HG03060 (cell line): Measurements from ENCODE around the gene LRRTM1.

Source experiments
- ATAC-seq: cut with Tn5 transposase; IDR thresholded peaks from one replicate; pipeline ENCODE4 v1.9.1; 2021; ENCODE audit warnings: low read depth, moderate number of reproducible peaks; ENCODE audit not compliant: unreplicated experiment

Gene LRRTM1

GRCh38 chr2:80303909-80304837, at the start of gene LRRTM1:
Gene LRRTM1 (minus strand): TSS chr2:80304752. CDS start chr2:80303819, 933 bp downstream.
- ATAC-seq = no peak

GRCh38 chr2:80351231-80351630, 46.7 kb upstream of the LRRTM1 start:
- ATAC-seq = no peak

- ATAC-seq = no peak
These were observed 44.4 kb upstream of the LRRTM1 start for GRCh38 chr2:80348953-80349352.

- ATAC-seq = no peak
These were observed 43.5 kb upstream of the LRRTM1 start for GRCh38 chr2:80348078-80348477.

- no peak for ATAC-seq
These were observed 35.5 kb upstream of the LRRTM1 start for GRCh38 chr2:80340022-80340421.

GRCh38 chr2:80338794-80339193, 34.2 kb upstream of the LRRTM1 start:
- ATAC-seq = no peak

- no peak for ATAC-seq
These were observed 30.9 kb upstream of the LRRTM1 start for GRCh38 chr2:80335411-80335810.

GRCh38 chr2:80333886-80334285, 29.3 kb upstream of the LRRTM1 start:
- no peak for ATAC-seq

- ATAC-seq = no peak
These were observed 26.2 kb upstream of the LRRTM1 start for GRCh38 chr2:80330527-80331450.

GRCh38 chr2:80329491-80329890, 24.9 kb upstream of the LRRTM1 start:
- no peak for ATAC-seq

GRCh38 chr2:80328159-80328571, 23.6 kb upstream of the LRRTM1 start:
- ATAC-seq = no peak

GRCh38 chr2:80326861-80327260, 22.3 kb upstream of the LRRTM1 start:
- ATAC-seq = no peak

GRCh38 chr2:80326214-80326613, 21.7 kb upstream of the LRRTM1 start:
- no peak for ATAC-seq

GRCh38 chr2:80324525-80324924, 20.0 kb upstream of the LRRTM1 start:
- ATAC-seq = no peak

GRCh38 chr2:80323610-80324009, 19.1 kb upstream of the LRRTM1 start:
- no peak for ATAC-seq

- no peak for ATAC-seq
These were observed 18.4 kb upstream of the LRRTM1 start for GRCh38 chr2:80322958-80323357.

GRCh38 chr2:80322311-80322920, 17.9 kb upstream of the LRRTM1 start:
- ATAC-seq = no peak

GRCh38 chr2:80312282-80312839, 7.8 kb upstream of the LRRTM1 start:
- no peak for ATAC-seq

- ATAC-seq = no peak
These were observed 6.8 kb upstream of the LRRTM1 start for GRCh38 chr2:80311304-80311703.
